Measurements from ENCODE around the gene BAIAP3. TPM values are rescaled to one million over a fixed set of nuclear protein-coding genes. Genes with fewer than 3 reads are reported as not detected.
A peak's percentile ranks its signal among the peaks of the same experiment; 100 is the strongest.
"Not testable (repeated sequence)": the region's sequence is repeated elsewhere in the genome, so short reads cannot be mapped to it uniquely, and the experiment has no call there.

BAIAP3 gene
- total RNA-seq, 1 experiment from 2014 or later: 44.7 TPM

DNA sequence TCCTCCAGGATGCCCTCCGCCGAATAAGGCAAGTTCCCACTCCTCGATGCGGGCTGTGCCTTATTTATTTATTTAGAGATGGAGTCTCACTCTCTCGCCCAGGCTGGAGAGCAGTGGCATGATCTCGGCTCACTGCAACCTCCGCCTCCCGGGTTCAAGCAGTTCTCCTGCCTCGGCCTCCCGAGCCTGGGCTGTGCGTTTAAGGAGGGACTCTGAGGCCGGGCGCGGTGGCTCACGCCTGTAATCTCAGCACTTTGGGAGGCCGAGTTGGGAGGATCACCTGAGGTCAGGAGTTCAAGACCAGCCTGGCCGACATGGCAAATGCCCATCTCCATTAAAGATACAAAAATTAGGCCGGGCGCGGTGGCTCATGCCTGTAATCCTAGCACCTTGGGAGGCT lies 5.3 kb upstream of the BAIAP3 start:
- H4K20me1 ChIP-seq (ENCODE audit: insufficient read depth); H3K9ac ChIP-seq (ENCODE audit: low read length); H3K9me2 ChIP-seq (ENCODE audit: insufficient read depth); POLR2A ChIA-PET; CTCF ChIA-PET; H3K36me3 ChIP-seq (ENCODE audit: control insufficient read depth in 1 of 2, insufficient read depth in 2 of 2, low read length in 2 of 2); H3K4me3 ChIP-seq (replicated peaks in 1 of 2; ENCODE audit: low read depth in 1 of 2, low read length in 2 of 2); H2AFZ ChIP-seq (ENCODE audit: low read depth, low read length, poor library complexity, severe bottlenecking); H3K79me2 ChIP-seq (ENCODE audit: insufficient read depth, low read length); H3K27me3 ChIP-seq (ENCODE audit: insufficient read depth, low read length); RAD21 ChIA-PET (ENCODE audit: low non-redundant PET in 1 of 2, low total read pairs in 2 of 2, uncharacterized antibody in 2 of 2, unreplicated experiment in 2 of 2); DNase-seq (ENCODE audit: low read depth, low spot score); BruUV-seq (replicated peaks); intact Hi-C loops (cut with micrococcal nuclease); H3K9me3 ChIP-seq (ENCODE audit: control insufficient read depth in 1 of 2, insufficient read depth in 1 of 2, low read depth in 1 of 2, low read length in 2 of 2); ATAC-seq; H3K4me2 ChIP-seq (ENCODE audit: low read length); H3K27ac ChIP-seq (ENCODE audit: low read depth, low read length): not testable (repeated sequence)
- H3K4me1 ChIP-seq (ENCODE audit: control insufficient read depth in 1 of 2, insufficient read depth in 2 of 2, low read length in 2 of 2): peaks cover 15 to 17% of the 10 kb centered on the region in 2 experiments; a peak in 3 of 4 replicates

DNA sequence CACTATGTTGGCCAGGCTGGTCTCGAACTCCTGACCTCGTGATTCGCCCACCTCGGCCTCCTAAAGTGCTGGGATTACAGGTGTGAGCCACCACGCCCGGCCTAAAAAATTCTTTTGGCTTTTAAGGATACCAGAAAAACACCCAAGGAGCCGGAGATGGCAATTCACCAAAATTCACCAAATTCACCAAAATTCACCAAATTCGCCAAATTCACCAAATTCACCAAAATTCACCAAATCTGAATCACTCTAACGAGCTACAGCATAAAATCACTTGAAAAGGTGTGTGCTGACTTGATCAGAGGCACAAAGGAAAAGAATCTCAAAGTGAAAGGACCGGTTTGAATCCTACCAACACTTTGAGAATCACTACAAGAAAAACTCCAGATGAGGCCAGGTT lies 4.5 kb upstream of the BAIAP3 start:
- H3K4me3 ChIP-seq (replicated peaks in 1 of 2; ENCODE audit: low read depth in 1 of 2, low read length in 2 of 2); H4K20me1 ChIP-seq (ENCODE audit: insufficient read depth); H2AFZ ChIP-seq (ENCODE audit: low read depth, low read length, poor library complexity, severe bottlenecking); DNase-seq (ENCODE audit: low read depth, low spot score); POLR2A ChIA-PET; H3K4me2 ChIP-seq (ENCODE audit: low read length); H3K79me2 ChIP-seq (ENCODE audit: insufficient read depth, low read length); BruUV-seq (replicated peaks); H3K27me3 ChIP-seq (ENCODE audit: insufficient read depth, low read length); ATAC-seq; H3K9ac ChIP-seq (ENCODE audit: low read length); CTCF ChIA-PET; H3K27ac ChIP-seq (ENCODE audit: low read depth, low read length); RAD21 ChIA-PET (ENCODE audit: low non-redundant PET in 1 of 2, low total read pairs in 2 of 2, uncharacterized antibody in 2 of 2, unreplicated experiment in 2 of 2); intact Hi-C loops (cut with micrococcal nuclease); H3K36me3 ChIP-seq (ENCODE audit: control insufficient read depth in 1 of 2, insufficient read depth in 2 of 2, low read length in 2 of 2); H3K9me3 ChIP-seq (ENCODE audit: control insufficient read depth in 1 of 2, insufficient read depth in 1 of 2, low read depth in 1 of 2, low read length in 2 of 2); H3K9me2 ChIP-seq (ENCODE audit: insufficient read depth): not testable (repeated sequence)
- peaks cover 15 to 23% of the 10 kb centered on the region in 2 experiments; a peak in 3 of 4 replicates for H3K4me1 ChIP-seq (ENCODE audit: control insufficient read depth in 1 of 2, insufficient read depth in 2 of 2, low read length in 2 of 2)

- RAD21 ChIA-PET (ENCODE audit: low non-redundant PET in 1 of 2, low total read pairs in 2 of 2, uncharacterized antibody in 2 of 2, unreplicated experiment in 2 of 2): no interaction called here
- CTCF ChIA-PET: interaction anchor here (0.8 kb wide), 1 partner anchor 16 kb away, joined by 3 read pairs; no protein-coding TSS in a partner anchor
- H3K27me3 ChIP-seq (ENCODE audit: insufficient read depth, low read length): no peaks in the 10 kb centered on the region
- peaks cover 15 to 30% of the 10 kb centered on the region in 2 experiments; a peak in 3 of 4 replicates for H3K4me1 ChIP-seq (ENCODE audit: control insufficient read depth in 1 of 2, insufficient read depth in 2 of 2, low read length in 2 of 2)
- no peaks in the 10 kb centered on the region for H3K9me2 ChIP-seq (ENCODE audit: insufficient read depth)
- H2AFZ ChIP-seq (ENCODE audit: low read depth, low read length, poor library complexity, severe bottlenecking): no peak overlapping the region
- H3K4me3 ChIP-seq (replicated peaks in 1 of 2; ENCODE audit: low read depth in 1 of 2, low read length in 2 of 2): no peak overlapping the region
- POLR2A ChIA-PET: no interaction called here
- no peaks in the 10 kb centered on the region for H4K20me1 ChIP-seq (ENCODE audit: insufficient read depth)
- H3K79me2 ChIP-seq (ENCODE audit: insufficient read depth, low read length): no peaks in the 10 kb centered on the region
- H3K27ac ChIP-seq (ENCODE audit: low read depth, low read length): no peak overlapping the region
- BruUV-seq (replicated peaks): no TSS peak
- intact Hi-C loops (cut with micrococcal nuclease): no loop called here
- DNase-seq (ENCODE audit: low read depth, low spot score): no peak
- no peaks in the 10 kb centered on the region; a peak in 1 of 4 replicates for H3K9me3 ChIP-seq (ENCODE audit: control insufficient read depth in 1 of 2, insufficient read depth in 1 of 2, low read depth in 1 of 2, low read length in 2 of 2)
- no peak for TF ChIP-seq EZH2 (IDR thresholded peaks at IDR 0.05)
- TF ChIP-seq, protein P1, sequence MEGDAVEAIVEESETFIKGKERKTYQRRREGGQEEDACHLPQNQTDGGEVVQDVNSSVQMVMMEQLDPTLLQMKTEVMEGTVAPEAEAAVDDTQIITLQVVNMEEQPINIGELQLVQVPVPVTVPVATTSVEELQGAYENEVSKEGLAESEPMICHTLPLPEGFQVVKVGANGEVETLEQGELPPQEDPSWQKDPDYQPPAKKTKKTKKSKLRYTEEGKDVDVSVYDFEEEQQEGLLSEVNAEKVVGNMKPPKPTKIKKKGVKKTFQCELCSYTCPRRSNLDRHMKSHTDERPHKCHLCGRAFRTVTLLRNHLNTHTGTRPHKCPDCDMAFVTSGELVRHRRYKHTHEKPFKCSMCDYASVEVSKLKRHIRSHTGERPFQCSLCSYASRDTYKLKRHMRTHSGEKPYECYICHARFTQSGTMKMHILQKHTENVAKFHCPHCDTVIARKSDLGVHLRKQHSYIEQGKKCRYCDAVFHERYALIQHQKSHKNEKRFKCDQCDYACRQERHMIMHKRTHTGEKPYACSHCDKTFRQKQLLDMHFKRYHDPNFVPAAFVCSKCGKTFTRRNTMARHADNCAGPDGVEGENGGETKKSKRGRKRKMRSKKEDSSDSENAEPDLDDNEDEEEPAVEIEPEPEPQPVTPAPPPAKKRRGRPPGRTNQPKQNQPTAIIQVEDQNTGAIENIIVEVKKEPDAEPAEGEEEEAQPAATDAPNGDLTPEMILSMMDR (IDR thresholded peaks at IDR 0.05 in 2 of 3, conservative IDR thresholded peaks at IDR 0.05 in 1 of 3; ENCODE audit: borderline replicate concordance in 1 of 3, insufficient read depth in 1 of 3, low read depth in 2 of 3, low read length in 2 of 3): peak; percentile 4 to 77 (median 76); a peak in 4 of 6 replicates
- TF ChIP-seq ZBTB33 (IDR thresholded peaks at IDR 0.05; ENCODE audit: extremely low read depth, insufficient replicate concordance, low read length): no peak
- TF ChIP-seq, protein P2, sequence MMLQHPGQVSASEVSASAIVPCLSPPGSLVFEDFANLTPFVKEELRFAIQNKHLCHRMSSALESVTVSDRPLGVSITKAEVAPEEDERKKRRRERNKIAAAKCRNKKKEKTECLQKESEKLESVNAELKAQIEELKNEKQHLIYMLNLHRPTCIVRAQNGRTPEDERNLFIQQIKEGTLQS (IDR thresholded peaks at IDR 0.05): no peak
- TF ChIP-seq JUND (IDR thresholded peaks at IDR 0.05): no peak
- TF ChIP-seq ZFX (IDR thresholded peaks at IDR 0.05): no peak
- TF ChIP-seq CEBPB (IDR thresholded peaks at IDR 0.05; ENCODE audit: low read depth): no peak
- no peak overlapping the region for H3K9ac ChIP-seq (ENCODE audit: low read length)
- H3K36me3 ChIP-seq (ENCODE audit: control insufficient read depth in 1 of 2, insufficient read depth in 2 of 2, low read length in 2 of 2): no peaks in the 10 kb centered on the region
- ATAC-seq: peak; percentile 33
- no peak overlapping the region for H3K4me2 ChIP-seq (ENCODE audit: low read length)
Measured at GRCh38 chr16:1330260-1330914, 3.1 kb upstream of the BAIAP3 start.
